ENCODE data around the gene DAPK1. TPM values are rescaled to one million over a fixed set of nuclear protein-coding genes. Genes with fewer than 3 reads are reported as not detected.

Gene DAPK1
- total RNA-seq, 1 donor from 2014 or later, result 24.6 TPM

DNA sequence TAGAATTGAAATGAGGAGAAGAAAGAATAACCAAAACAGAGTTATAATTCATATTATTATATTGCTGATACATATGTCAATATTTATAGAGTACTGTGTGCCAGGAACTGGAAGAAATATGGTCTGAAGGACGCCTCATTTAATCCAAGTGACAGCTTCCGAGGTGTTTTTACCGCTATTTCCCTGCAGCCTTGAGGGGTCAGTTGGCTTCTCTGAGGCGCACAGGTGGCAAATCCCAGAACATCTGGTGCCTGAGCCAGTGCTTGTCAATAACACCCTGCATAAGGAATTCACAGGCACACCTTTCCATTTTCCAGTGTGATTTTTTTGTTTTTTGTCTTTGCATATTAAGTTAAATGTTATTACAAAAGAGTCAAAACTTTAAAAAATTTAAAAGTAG, 185.0 kb downstream of the DAPK1 start:
- intact Hi-C loops (cut with DNase I), result loop anchor here (10.0 kb wide), 1 partner anchor 1602 kb away; no protein-coding TSS in a partner anchor

DNA sequence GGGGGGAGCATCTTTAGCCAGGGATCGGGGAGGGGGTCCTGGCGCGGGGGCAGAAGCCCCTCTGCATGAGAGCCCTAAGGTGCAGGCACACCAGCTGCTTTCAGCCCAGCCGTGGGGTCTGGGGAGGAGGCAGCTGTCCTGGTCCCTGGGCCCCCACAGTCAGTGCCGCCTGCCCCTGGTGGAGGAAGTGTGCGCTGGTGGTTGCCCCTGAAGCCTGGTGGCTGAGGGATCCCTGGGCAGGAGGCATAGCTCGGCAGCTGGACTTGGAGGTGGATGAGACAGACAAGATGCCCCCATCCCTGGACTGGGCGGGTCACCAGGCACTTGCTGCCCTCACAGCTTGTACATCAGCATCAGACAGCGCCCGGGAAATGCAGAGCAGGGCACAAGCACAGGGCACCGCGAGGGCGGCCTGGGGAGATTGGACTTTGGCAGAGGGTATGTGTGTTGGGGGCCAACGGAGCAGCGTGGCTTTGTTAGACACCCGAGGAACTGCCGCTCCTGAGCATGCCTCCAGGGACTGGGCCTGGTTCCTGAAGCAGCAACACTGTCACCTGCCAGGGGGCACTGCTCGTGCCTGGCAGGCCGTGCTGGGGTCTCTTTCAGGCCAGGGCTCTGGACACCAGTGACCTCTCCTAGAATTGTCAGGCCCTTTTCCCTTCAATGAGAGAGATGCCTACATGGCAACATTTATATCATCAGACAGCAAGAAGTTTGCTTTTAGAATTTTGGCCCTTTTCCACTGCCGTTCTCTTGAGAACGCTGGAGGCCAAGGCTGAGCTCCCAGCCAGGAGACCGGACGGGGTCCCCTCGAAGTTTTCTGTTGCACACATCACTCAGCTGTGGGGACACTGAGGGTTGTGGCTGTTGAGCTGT, 186.3 kb downstream of the DAPK1 start:
- DNase-seq (ENCODE audit: extremely low spot score in 2 of 2), result peak in 1 of 2 donors; percentile 79
- intact Hi-C loops (cut with DNase I), result loop anchor here (10.0 kb wide), 1 partner anchor 1601 kb away; no protein-coding TSS in a partner anchor
- Histone ChIP-seq H3K27me3 (no peaks in the 10 kb centered on the region), H3K4me3 (no peak overlapping the region), H3K9me3 (no peaks in the 10 kb centered on the region), H3K4me1 (no peaks in the 10 kb centered on the region), H3K36me3 (no peaks in the 10 kb centered on the region), H3K27ac (no peak overlapping the region)
- TF ChIP-seq, protein P1, sequence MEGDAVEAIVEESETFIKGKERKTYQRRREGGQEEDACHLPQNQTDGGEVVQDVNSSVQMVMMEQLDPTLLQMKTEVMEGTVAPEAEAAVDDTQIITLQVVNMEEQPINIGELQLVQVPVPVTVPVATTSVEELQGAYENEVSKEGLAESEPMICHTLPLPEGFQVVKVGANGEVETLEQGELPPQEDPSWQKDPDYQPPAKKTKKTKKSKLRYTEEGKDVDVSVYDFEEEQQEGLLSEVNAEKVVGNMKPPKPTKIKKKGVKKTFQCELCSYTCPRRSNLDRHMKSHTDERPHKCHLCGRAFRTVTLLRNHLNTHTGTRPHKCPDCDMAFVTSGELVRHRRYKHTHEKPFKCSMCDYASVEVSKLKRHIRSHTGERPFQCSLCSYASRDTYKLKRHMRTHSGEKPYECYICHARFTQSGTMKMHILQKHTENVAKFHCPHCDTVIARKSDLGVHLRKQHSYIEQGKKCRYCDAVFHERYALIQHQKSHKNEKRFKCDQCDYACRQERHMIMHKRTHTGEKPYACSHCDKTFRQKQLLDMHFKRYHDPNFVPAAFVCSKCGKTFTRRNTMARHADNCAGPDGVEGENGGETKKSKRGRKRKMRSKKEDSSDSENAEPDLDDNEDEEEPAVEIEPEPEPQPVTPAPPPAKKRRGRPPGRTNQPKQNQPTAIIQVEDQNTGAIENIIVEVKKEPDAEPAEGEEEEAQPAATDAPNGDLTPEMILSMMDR (IDR thresholded peaks at IDR 0.05), result no peak
- TF ChIP-seq POLR2A (IDR thresholded peaks at IDR 0.05) (no peak), POLR2AphosphoS5 (IDR thresholded peaks at IDR 0.05; ENCODE audit: insufficient read depth in 1 of 2, low read depth in 1 of 2) (no peak)

More for the DNA sequence above, 185.0 kb downstream of the DAPK1 start:
- Histone ChIP-seq H3K27me3 (no peaks in the 10 kb centered on the region), H3K4me1 (no peaks in the 10 kb centered on the region), H3K4me3 (no peak overlapping the region), H3K9me3 (no peaks in the 10 kb centered on the region), H3K27ac (no peak overlapping the region), H3K36me3 (no peaks in the 10 kb centered on the region)
- DNase-seq (ENCODE audit: extremely low spot score in 2 of 2), result no peak
- TF ChIP-seq, protein P1 (IDR thresholded peaks at IDR 0.05), result no peak
- TF ChIP-seq POLR2A (IDR thresholded peaks at IDR 0.05) (no peak), POLR2AphosphoS5 (IDR thresholded peaks at IDR 0.05; ENCODE audit: insufficient read depth in 1 of 2, low read depth in 1 of 2) (no peak)

DNA sequence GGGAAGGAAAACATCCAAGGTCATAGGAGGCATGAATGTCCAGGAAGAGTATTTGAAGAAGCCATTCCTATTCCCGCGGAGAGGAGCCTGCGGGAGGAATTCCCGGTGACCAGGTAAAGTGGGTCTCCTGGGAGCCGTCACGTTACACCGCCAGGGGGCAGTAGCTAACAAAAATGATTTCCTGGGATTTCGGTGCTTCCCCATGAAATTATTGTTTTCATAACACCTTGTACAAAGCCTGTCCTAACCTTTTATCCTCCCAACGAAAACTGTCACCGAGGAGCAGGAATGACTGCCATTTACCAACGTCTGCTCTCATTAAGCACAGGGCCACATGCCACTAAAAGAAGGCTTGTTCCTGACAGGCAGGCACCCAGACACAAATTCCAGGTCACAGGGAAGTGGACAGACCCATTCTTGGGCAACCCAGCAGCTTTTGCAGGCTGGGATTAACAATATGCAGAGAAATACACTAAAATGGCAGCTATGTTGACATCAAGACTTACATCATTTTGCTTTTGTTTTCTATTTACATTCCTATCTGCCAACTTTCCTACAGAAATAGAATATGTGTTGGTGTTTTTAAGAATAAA, 187.1 kb downstream of the DAPK1 start:
- peak in 1 of 2 donors; percentile 71 for DNase-seq (ENCODE audit: extremely low spot score in 2 of 2)
- intact Hi-C loops (cut with DNase I), result loop anchor here (10.0 kb wide), 1 partner anchor 1600 kb away; no protein-coding TSS in a partner anchor
- no peak overlapping the region for H3K4me3 ChIP-seq
- H3K9me3 ChIP-seq, result no peaks in the 10 kb centered on the region
- H3K36me3 ChIP-seq, result no peaks in the 10 kb centered on the region
- H3K27me3 ChIP-seq, result no peaks in the 10 kb centered on the region
- no peaks in the 10 kb centered on the region for H3K4me1 ChIP-seq
- no peak for TF ChIP-seq POLR2A (IDR thresholded peaks at IDR 0.05)
- TF ChIP-seq, protein P1 (IDR thresholded peaks at IDR 0.05), result peak; percentile 38 to 57 (median 50)
- no peak overlapping the region for H3K27ac ChIP-seq

DNA sequence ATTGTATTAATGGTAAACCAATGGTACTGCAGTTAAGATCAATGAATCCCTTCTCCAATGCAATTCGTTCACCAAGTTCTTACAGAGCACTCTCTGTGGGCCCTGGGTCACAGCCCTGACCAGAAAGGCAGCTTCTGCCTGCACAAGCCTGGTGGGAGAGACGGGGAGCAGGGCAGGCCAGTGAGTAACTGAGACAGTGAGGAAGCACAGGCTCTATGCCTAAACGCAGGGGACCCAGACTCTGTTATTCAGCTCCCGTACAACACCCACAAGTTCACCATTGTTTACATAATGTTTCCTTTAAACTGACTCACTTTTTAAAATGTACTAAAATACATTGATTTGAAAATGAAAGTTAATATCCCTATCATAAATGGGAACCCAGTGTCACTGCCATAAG, 187.8 kb downstream of the DAPK1 start:
- no peaks in the 10 kb centered on the region for H3K4me1 ChIP-seq
- DNase-seq (ENCODE audit: extremely low spot score in 2 of 2), result peak in 1 of 2 donors; percentile 42
- TF ChIP-seq, protein P1 (IDR thresholded peaks at IDR 0.05), result no peak
- no peak for TF ChIP-seq POLR2AphosphoS5 (IDR thresholded peaks at IDR 0.05; ENCODE audit: insufficient read depth in 1 of 2, low read depth in 1 of 2)
- intact Hi-C loops (cut with DNase I), result loop anchor here (10.0 kb wide), 1 partner anchor 1599 kb away; no protein-coding TSS in a partner anchor
- no peaks in the 10 kb centered on the region for H3K36me3 ChIP-seq
- no peak overlapping the region for H3K4me3 ChIP-seq
- no peak overlapping the region for H3K27ac ChIP-seq
- no peaks in the 10 kb centered on the region for H3K9me3 ChIP-seq
- no peaks in the 10 kb centered on the region for H3K27me3 ChIP-seq

All from vagina (tissue), 2 donors.